GM10266 (cell line): ENCODE measurements around the gene EXOC6B.
A peak's percentile ranks its signal among the peaks of the same experiment; 100 is the strongest.
"Not testable (repeated sequence)": the region's sequence is repeated elsewhere in the genome, so short reads cannot be mapped to it uniquely, and the experiment has no call there.

ENCODE experiments used
- DNase-seq: peaks from one replicate; pipeline ENCODE4 v3.0.0; 2012; ENCODE audit errors: extremely low spot score
- CTCF ChIP-seq: IDR thresholded peaks from 2 replicates; pipeline ENCODE4 v1.5.1; 2012; ENCODE audit warnings: mild to moderate bottlenecking, low read depth; ENCODE audit not compliant: control insufficient read depth, insufficient read depth; ENCODE audit errors: missing control alignments

The EXOC6B gene

GRCh38 chr2:72612614-72613160 lies 213.1 kb downstream of the EXOC6B start:
- no peak for DNase-seq
- TF ChIP-seq CTCF, result no peak

- DNase-seq, result no peak
- no peak for TF ChIP-seq CTCF
Measured at GRCh38 chr2:72607189-72607588, 218.6 kb downstream of the EXOC6B start.

- DNase-seq, result peak; percentile 18
- TF ChIP-seq CTCF, result peak; percentile 63
Measured at GRCh38 chr2:72605836-72606442, 219.9 kb downstream of the EXOC6B start.

- no peak for TF ChIP-seq CTCF
- DNase-seq, result no peak
Measured at GRCh38 chr2:72604468-72604867, 221.4 kb downstream of the EXOC6B start.

GRCh38 chr2:72603481-72603880 lies 222.4 kb downstream of the EXOC6B start:
- TF ChIP-seq CTCF, result no peak
- DNase-seq, result no peak

- no peak for DNase-seq
- no peak for TF ChIP-seq CTCF
Measured at GRCh38 chr2:72602711-72603110, 223.1 kb downstream of the EXOC6B start.

- no peak for TF ChIP-seq CTCF
- no peak for DNase-seq
Measured at GRCh38 chr2:72602095-72602494, 223.7 kb downstream of the EXOC6B start.

- not testable (repeated sequence) for DNase-seq
Measured at GRCh38 chr2:72583836-72584235, 242.0 kb downstream of the EXOC6B start.
